HL-60 (cell line): ENCODE data around the gene MAP3K20.

Source experiments
- DNase-seq, 2 experiments: peaks; one replicate each; pipeline ENCODE4 v3.0.0-alpha.2; 2010 to 2020; ENCODE audit warnings: low read depth in 1 of 2, low spot score in 1 of 2
- H3K27ac ChIP-seq: fragments of 250-450 bp; sonication (Bioruptor Pico); replicated peaks from 2 replicates; pipeline ENCODE4 v1.5.1; 2020; ENCODE audit warnings: mild to moderate bottlenecking, moderate library complexity
- H3K27me3 ChIP-seq: fragments of 250-450 bp; sonication (Bioruptor Pico); 2 replicates; pipeline ENCODE4 v1.5.1; 2021; ENCODE audit warnings: mild to moderate bottlenecking, moderate library complexity; ENCODE audit not compliant: insufficient read depth, poor library complexity, severe bottlenecking
- H3K4me3 ChIP-seq: replicated peaks from 2 replicates; pipeline ENCODE4 v1.5.1; 2011; ENCODE audit warnings: mild to moderate bottlenecking, control low read depth, low read length; ENCODE audit not compliant: insufficient read depth
- CTCF ChIP-seq: IDR thresholded peaks from one replicate; pipeline ENCODE4 v1.5.1; 2011; ENCODE audit warnings: low read length, control low read depth, inconsistent platforms; ENCODE audit not compliant: insufficient read depth
- GABPA ChIP-seq: IDR thresholded peaks from 2 replicates; pipeline ENCODE4 v1.6.1; 2012; ENCODE audit warnings: low read depth
- POLR2AphosphoS5 ChIP-seq: IDR thresholded peaks from 2 replicates; pipeline ENCODE4 v1.6.1; 2012; ENCODE audit warnings: low read depth
- REST ChIP-seq: IDR thresholded peaks from 2 replicates; pipeline ENCODE4 v1.6.1; 2012; ENCODE audit warnings: low read depth; ENCODE audit not compliant: insufficient replicate concordance
- SPI1 ChIP-seq: IDR thresholded peaks from 2 replicates; pipeline ENCODE4 v1.6.1; 2012; ENCODE audit warnings: low read depth, mild to moderate bottlenecking, borderline replicate concordance

The MAP3K20 gene

GRCh38 chr2:173151671-173152401 is 76.2 kb downstream of the MAP3K20 start:
- Histone ChIP-seq H3K27ac (no peak overlapping the region), H3K27me3 (no peaks in the 10 kb centered on the region), H3K4me3 (no peak overlapping the region)
- no peak for TF ChIP-seq CTCF
- TF ChIP-seq REST, result no peak
- TF ChIP-seq SPI1, result no peak
- TF ChIP-seq POLR2AphosphoS5, result no peak
- TF ChIP-seq GABPA, result no peak
- no peak for DNase-seq

- DNase-seq, result no peak
- H3K27ac ChIP-seq, result no peak overlapping the region
- no peaks in the 10 kb centered on the region for H3K27me3 ChIP-seq
- no peak overlapping the region for H3K4me3 ChIP-seq
- TF ChIP-seq CTCF (no peak), GABPA (no peak), POLR2AphosphoS5 (no peak), SPI1 (no peak), REST (no peak)
Measured at GRCh38 chr2:173153301-173153885, 77.7 kb downstream of the MAP3K20 start.

GRCh38 chr2:173157676-173158293 is 82.1 kb downstream of the MAP3K20 start:
- no peak overlapping the region for H3K4me3 ChIP-seq
- no peak for DNase-seq
- TF ChIP-seq GABPA, result no peak
- TF ChIP-seq REST, result no peak
- no peak for TF ChIP-seq POLR2AphosphoS5
- TF ChIP-seq CTCF, result no peak
- no peak for TF ChIP-seq SPI1
- no peak overlapping the region for H3K27ac ChIP-seq
- H3K27me3 ChIP-seq, result no peaks in the 10 kb centered on the region
